Tongue (tissue), 2 donors: ENCODE results near the gene LRRK1. TPM values are rescaled to one million over a fixed set of nuclear protein-coding genes. Genes with fewer than 3 reads are reported as not detected.
A peak's percentile ranks its signal among the peaks of the same experiment; 100 is the strongest.

ENCODE experiments used
- DNase-seq: peaks from one replicate; pipeline ENCODE4 v3.0.0-alpha.2; 2015
- total RNA-seq: library from RNA; depleted of rRNA; stranded (reverse); fragments of >200 nt; gene quantifications from one replicate; pipeline ENCODE4 v1.2.3, GENCODE V29; 2014

Gene LRRK1
- total RNA-seq, 1 donor from 2014 or later: 14.2 TPM

DNA sequence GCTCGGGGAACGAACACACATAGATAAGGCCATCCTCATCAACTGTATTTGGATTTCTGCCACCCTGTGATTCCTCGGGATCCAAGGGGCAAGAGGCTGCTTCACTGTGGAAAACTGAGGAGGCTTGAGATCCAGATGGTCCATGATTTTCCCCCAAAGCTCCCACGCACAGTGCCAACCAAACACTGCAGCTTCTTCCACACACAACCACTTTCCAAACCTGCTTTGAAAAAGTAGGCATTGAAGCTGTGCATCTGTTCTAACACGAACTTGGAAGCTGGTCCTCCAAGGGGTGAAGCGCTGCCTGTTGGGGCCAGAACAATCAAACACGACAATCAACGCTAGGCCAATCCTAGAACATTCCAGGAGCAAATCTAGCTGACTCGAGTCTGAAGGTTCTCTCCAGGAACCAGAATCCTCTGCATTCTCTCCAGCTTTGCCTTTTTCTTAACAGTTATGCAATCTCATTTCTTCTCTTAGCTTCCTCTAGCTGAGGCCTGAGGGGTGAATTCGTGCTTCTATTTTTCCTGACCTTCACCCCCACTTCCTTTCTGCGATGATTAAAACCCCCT is 104.4 kb downstream of the LRRK1 start:
- no peak for DNase-seq

DNA sequence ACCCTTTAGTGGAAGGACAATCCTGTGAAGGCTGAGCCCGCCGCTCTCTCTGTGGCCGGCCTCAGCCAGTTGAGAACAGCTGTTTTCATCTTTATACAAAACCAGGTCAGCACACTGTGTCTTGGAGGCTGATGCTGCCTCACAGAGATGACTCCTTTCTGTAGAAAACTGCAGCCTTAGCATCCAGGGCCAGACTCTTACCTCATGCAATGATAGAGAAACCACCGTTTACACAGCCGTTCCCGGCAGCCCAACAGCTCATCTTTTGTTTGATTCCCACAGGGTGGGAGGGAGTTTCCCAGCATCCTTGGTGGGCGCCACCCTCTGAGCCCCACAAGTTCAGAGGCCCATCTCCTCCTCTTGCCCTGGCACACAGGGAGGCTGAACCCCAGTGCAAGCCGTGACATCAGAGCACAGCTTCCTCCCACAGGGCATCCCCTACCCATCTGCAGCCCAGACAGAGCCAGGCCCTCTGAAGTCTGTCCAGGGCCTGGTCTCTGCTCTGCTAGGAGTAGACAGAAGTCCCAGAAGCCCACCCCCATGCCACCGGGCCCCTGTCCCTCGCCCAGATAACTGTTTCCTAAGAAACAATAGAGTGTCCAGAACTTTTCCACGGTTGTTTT is 105.0 kb downstream of the LRRK1 start:
- peak; percentile 74 for DNase-seq

DNA sequence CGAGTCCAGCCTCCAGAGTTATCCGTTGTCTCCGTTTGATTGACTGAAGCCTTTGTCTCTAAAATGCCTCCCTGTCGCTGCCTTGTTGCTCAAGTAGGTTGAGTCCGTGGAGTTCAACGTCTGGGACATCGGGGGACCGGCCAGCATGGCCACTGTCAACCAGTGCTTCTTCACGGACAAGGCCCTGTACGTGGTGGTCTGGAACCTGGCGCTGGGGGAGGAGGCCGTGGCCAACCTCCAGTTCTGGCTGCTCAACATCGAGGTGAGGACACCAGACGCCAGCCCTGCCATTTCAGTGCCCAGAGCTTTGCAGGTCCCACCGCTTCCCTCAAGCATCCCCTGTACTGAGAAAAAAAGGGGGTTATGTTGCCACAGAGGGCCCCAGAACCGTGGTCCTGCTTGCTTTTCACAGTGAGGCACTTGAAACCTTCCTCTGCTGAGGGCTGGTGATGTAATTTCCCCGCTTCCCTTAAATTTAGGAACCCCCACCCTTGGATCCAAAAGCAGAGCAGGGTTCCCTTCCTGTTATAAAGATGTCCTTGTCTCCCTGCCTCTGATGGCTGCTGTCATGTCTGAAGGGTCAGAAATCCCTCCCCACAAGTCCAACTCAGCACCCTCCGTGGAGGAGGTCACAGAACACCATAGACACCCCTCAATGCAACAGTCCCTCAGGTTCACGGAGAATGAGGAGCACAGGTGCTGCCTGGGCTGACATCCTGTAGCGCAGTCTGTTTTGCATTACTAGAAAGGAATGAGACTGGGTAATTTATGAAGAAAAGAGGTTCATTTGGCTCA is 105.7 kb downstream of the LRRK1 start:
- DNase-seq: no peak

DNA sequence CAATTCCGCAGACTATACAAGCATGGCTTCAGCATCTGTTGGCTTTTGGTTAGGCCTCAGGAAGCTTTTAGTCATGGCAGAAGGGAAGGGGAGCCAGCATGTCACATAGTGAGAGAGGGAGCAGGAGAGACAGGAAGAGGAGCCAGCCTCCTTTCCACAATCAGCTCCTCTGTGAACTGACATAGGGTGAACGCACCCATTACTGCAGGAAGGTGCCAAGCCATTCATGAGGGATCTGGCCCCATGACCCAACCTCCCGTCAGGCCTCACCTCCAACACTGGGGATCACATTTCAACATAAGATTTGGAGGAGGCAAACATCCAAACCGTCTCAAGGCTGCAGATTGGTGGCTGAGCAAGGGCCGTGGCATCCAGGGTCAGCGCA is 106.3 kb downstream of the LRRK1 start:
- no peak for DNase-seq

DNA sequence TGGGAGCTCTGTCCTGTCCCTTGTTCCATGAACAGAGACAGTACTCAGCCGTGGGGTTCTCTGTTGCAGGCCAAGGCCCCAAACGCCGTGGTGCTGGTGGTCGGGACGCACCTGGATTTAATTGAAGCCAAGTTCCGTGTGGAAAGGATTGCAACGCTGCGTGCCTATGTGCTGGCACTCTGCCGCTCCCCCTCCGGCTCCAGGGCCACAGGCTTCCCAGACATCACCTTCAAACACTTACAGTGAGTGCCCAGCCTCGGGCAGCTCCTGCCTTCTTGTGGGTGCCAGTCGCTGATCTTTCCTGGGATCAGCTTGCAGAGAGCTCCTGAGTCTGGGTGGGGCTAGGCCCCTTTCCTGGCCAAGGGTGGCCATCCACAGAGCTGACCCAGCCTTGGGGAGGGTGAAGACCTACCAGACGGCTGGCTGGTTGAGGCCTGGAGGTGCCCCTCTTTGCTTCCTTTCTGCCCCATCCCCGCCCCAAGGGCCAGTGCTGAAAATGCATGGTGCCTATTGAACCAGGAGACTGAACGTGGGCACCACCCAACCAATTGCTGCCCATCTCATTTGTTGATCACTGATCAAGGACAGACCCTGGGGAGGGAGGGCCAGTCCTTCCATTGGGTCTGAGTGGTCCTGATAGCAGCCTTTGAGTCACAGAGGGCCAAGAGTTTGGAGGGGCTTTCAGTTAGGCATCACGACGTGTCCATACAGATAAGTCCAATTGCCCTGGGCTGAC is 106.9 kb downstream of the LRRK1 start:
- no peak for DNase-seq

DNA sequence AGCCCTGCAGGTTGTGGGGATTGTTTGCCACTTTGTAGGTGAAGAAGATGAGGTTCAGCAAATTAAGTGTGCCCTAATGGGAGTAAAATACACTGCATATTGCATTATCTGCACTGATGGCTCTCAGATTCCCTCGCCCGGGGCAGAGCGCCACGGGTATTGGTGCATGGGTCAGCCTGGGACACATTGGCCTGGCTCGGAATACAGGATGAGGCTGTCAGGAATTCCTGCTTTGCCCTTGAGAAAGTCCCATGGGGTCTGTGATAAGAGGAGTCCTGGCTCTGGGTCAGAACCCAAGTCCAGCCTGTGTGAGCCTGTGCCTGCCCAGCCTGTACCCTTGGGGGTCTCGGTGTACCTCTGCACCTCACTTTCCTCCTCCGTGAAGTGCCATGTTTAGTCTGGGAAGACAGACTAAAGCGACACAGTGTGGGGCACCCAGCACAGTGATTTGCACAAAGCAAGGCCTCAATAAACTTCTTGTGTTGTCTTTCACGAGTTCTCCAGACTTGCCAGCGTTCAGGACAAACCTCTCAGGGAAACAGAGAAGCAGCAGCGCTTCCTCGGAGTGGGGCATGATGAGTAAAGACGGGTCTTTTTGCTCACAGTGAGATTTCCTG is 107.6 kb downstream of the LRRK1 start:
- no peak for DNase-seq

DNA sequence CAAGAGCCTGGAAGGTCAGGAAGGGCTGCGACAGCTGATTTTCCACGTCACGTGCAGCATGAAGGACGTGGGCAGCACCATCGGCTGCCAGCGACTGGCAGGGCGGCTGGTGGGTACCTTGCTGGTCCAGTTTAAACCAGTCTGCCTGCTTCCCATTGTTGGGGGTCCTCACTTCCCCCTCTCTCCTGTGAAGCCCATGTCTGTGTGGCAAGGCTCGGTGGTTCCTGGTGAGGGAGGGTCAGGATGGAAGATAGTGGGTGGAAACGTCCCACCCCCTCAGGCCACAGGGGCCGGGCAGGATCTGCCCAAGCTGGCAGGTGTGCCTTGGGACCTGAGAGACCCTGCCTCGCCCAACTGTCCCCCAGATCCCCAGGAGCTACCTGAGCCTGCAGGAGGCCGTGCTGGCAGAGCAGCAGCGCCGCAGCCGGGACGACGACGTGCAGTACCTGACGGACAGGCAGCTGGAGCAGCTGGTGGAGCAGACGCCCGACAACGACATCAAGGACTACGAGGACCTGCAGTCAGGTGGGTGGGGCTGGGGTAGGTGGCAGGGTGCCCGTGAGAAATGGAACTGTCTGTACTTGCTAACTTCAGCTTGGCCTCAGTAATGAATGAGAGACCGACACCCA is 108.2 kb downstream of the LRRK1 start:
- peak; percentile 56 for DNase-seq

DNA sequence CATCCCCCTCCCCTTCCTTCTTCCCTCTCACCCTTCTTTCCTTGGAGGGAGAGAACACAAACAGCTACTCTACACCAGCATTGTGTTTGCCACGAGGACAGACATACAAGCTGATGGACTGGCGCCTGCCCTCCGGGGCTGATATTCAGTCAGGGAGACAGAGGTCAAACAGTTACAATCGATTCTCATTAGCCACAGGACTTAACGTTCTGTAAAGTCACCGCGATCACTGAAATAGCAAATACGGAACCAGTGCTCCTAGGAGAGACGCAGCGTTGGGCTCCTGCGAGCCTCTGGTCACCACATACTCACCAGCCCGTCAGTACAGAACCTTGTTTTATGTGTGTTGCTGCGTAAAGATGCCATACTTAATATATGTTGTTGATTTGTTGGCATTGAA is 108.8 kb downstream of the LRRK1 start:
- no peak for DNase-seq

DNA sequence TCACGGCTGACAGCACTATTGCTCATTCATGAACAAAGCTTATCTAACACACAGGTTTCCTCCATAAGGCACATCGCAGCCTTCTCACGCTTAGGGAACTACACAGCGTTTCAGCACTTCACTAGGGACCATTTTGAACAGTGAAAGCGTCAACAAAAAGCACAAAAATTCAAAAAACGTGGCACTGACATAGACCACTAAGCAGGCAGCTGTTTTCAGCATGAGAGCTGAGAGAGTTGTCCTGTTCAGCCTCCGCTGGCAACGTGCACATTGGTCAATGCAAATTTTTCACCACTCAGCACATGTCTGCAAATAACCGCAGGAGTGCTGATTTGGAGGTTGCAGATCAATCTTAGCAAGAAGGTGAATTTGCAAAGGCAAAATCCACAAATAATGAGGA is 109.2 kb downstream of the LRRK1 start:
- no peak for DNase-seq

DNA sequence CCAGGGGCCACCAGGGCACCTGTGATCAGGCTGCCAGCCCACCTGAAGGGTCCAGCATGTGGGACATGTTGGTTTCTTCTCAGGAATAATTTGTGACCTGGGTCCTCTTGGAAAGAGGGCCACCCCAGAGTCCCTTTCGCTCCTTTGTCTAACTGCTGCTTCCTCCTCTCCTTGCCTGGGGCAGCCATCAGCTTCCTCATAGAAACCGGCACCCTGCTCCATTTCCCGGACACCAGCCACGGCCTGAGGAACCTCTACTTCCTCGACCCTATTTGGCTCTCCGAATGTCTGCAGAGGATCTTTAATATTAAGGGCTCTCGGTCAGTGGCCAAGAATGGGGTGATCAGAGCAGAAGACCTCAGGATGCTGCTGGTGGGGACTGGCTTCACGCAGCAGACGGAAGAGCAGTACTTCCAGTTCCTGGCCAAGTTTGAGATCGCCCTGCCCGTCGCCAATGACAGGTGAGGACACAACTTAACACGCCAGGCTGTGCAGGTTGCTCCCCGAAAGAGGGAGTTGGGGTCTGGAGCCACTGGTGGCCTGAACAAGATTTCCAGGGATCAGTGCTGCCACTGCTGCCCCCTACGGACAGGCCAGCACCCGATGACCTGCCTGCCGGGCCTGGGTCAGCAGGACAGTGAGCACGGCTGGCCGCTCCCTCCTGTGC is 109.7 kb downstream of the LRRK1 start:
- DNase-seq: no peak

DNA sequence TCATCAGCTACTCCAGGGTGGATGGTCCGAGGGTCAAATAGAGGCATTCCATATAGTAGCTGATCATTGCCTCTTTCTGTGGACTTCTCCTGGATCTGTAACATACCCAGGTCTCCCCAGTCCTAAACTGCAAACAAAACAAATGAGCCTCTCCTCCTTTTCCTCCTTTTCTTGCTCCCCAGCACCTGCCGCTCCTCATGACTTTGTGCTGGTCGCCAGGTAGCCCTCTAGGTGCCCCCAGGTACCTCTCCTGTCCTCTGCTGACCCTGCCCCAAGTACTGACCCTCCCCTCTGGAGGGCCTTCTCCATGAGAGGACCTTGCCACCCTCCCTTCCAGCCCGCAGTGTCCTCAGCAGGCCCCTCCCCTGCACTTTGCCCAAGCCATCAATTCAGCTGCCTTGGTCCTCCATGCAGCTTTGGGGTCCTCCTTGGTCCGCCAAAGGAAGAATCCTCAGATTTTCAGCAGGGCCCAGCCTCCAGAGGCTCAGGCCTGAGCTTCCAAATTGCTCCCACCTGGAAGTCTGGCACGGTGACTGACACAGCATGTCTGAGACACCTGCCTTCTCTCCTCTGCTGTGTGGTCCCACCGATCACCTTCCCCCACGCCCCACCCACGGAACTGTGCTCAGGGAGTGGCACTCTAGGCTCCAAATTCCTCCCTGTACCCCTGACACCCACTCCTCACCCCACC is 111.0 kb downstream of the LRRK1 start:
- no peak for DNase-seq

DNA sequence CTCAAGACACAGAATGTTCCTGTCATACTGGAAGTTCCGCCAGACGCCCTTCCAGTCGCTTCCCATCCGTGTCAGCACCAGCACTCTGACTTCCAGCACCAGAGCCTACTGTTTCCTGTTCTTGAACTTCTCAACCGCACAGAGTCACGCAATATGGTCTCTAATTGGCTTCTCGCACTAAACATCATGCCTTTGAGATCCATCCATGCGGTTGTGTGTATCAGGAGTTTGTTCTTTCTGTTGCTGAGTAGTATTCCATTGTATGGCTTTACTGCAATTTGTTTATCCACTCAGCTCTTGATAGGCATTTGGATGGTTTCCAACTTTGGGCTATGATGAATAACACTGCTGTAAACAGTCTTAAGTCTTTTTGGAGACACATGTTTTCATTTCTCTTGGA is 112.1 kb downstream of the LRRK1 start:
- DNase-seq: no peak

DNA sequence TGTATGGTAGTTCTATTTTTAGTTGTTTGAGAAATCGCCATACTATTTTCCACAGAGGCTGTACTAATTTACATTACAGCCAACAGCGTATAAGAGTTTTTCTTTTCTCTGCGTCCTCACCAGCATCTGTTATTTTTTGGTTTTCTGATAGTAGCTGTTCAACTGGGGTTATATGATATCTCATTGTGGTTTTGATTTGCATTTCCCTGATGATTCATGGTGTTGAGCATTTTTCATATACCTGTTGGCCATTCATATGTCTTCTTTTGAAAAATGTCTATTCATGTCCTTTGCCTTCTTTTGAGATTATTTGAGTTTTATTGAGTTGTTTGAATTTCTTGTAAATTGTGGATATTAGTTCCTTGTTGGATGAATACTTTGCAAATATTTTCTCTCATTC is 114.6 kb downstream of the LRRK1 start:
- no peak for DNase-seq

DNA sequence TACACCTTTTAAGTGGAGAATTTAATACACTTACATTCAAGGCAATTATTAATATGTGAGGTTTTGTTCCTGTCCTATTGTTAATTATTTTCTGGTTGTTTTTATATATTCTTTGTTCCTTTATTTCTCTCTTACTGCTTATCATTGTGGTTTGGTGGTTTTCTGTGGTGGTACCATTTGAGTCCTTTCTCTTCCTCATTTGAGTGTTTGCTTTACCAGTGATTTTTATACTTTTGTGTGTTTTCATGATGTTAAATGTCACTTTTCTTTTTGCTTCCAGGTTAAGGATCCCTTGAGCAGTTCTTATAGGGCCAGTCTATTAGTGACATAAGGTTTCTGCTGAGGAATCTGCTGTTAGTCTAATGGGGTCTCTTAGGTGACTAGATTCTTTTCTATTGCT is 116.5 kb downstream of the LRRK1 start:
- DNase-seq: no peak

DNA sequence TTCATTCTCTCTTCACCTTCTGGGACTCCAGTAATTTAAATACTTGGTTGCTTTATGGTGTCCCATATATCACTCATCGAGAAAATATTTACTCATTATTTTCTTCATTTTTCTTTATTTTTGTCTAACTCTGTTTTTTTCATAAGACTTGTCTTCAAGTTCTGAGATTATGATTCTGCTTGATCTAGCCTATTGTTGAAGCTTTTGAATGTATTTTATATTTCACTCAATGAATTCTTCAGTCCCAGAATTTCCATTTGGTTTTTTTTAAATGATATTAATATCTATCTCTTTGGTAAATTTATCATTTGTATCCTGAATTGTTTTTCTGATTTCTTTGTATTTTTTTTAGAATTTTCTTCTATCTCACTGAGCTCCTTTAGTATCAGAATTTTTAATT is 117.0 kb downstream of the LRRK1 start:
- no peak for DNase-seq

DNA sequence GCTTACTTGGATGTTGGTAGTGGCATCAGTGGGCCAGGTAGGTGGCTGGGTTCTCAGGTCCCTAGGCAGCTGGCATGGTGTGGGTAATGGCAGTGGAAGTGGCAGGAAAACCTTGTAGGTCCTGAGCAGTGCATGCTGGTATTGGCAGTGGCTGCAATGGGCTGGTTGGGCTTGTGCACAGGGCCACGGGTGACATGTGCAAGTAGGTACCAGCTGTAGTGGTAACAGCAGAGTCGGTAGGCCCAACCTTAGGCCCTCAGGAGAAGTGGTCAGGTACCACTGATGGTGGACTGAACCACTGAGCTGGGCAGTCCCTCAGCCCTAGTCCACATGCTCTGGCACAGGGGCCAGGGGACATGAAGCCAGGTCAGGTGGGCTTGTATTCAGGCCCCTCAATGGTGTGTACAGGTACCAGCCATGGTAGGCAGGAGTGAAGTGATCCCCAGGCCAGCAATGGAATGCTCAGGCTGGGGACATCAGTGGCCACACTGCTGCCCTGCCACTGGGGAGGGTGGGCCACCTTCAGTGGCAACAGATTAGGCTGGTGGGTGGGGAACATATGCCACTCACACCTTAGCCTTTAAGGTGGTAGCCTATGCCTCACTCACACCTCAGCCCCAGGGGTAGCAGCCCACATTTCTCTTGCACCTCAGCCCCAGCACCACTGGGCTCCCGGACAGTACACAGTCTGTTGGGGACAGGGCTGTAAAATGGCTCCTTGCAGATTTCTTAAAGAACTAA is 118.1 kb downstream of the LRRK1 start:
- DNase-seq: no peak

DNA sequence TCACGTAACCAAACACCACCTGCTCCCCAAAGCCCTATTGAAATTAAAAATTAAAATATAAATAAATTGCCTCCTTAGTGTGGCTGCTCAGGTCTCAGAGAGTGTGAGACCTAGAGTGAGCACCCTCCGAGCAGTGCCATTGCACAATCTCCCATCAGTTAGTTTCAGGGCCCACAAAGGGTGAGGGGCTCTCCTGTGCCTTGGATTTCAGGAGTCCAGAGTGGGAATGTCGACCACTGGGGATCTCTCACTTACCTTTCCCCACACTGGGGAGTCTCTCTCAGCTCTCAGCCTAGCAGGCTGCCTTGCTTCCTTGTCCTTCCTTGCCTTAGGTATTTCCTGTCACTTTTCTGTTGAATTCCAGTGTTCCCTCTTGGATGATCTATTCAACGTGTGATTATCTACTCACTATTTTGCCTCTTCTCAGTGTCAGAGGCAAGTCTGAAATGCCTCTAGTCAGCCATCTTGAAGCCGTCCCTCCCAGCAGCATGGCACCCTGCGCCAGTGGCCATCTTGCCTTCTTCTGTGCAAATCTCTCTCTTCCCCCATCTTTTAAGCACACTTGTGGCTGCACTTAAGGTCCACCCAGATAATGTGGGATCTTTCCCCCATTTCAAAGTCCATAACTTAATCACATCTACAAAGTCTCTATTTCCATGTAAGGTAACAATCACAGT is 119.3 kb downstream of the LRRK1 start:
- no peak for DNase-seq

DNA sequence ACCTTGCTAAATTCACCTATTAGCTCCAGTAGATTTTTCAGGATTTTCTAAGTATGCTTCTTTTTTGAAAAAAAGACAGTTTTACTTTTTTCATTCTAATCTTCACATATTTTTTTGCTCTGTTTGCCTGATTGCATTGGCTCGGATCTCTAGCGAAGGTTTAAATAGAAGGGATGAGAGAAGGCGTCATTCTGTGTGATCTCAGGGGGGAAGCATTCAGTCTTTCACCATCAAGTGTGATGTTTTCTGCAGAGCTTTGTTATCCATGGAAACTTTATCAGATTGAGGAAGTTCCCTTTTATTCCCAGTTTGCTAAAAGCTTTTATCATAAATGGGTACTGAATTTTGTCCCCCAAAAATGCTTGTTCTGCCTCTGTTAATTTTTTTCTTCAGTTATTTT is 120.3 kb downstream of the LRRK1 start:
- DNase-seq: no peak

DNA sequence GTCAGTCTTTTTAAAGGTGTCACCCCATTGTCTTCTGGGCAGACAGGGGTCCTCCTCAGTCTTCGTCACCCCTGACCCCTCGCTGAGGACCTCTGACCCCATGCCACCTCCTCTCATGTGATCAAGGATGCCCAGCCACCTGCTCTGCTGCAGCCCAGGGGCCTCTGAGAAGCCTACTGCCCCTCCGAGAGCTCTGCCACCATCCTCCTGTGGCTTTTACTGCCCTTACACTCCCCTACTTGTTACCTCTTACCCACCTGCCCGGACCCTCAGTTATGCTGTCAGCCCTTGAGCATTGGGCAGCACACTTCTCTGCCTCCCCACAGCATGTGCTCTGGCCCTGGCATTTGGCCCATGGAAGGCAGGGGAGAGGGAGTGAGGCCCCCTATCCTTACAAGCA is 123.2 kb downstream of the LRRK1 start:
- DNase-seq: no peak

DNA sequence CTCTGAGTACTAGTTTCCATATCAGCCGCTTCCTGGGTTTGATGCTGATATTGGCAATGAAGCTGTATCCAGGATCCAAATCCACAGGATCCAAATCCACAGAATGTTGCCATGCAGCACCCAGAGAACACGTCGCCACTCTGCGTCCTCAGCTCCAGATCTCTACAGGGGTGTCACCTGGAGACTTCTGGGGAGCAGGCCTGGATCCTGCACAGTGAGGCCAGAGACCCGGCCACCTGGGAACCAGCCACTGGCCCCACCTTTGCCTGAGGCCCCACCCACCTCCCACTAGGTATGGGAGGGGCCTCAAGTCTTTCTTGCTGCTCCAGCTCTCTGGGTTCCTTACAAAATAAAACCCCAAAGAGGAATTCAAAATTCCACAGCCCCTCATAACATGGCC is 123.9 kb downstream of the LRRK1 start:
- no peak for DNase-seq
